KOPT-K1 (cell line): ENCODE data around the gene EHMT1.
"Not testable (repeated sequence)": the region's sequence is repeated elsewhere in the genome, so short reads cannot be mapped to it uniquely, and the experiment has no call there.

ENCODE experiments used
- H3K27ac ChIP-seq: fragments of 200-600 bp; sonication (generic); 2 replicates; pipeline ENCODE4 v1.5.1; 2016; ENCODE audit warnings: antibody characterized with exemption, mild to moderate bottlenecking, low read depth, low read length; ENCODE audit not compliant: poor library complexity, severe bottlenecking
- H3K36me3 ChIP-seq: fragments of 200-600 bp; sonication (generic); 2 replicates; pipeline ENCODE4 v1.5.1; 2017; ENCODE audit warnings: antibody characterized with exemption, mild to moderate bottlenecking, low read length, moderate library complexity; ENCODE audit not compliant: insufficient read depth
- H3K9me3 ChIP-seq: fragments of 200-600 bp; sonication (generic); 2 replicates; pipeline ENCODE4 v1.5.1; 2017; ENCODE audit warnings: antibody characterized with exemption, low read length, mild to moderate bottlenecking; ENCODE audit not compliant: insufficient read depth, poor library complexity, severe bottlenecking

Gene EHMT1

DNA sequence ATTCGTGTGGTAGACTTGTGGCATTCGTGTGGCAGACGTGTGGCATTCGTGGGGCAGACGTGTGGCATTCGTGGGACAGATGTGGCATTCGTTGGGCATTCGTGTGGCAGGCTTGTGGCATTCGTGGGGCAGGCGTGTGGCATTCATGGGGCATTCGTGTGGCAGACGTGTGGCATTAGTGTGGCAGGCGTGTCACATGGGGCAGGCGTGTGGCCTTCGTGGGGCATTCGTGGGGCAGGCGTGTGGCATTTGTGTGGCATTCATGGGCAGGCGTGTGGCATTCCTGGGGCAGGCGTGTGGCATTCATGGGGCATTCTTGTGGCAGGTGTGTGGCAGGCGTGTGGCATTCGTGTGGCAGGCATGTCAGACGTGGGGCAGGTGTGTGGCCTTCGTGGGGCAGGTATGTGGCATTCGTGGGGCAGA, 106.0 kb downstream of the EHMT1 start:
- peaks cover 77% of the 10 kb centered on the region for H3K36me3 ChIP-seq
- peaks cover 21% of the 10 kb centered on the region for H3K9me3 ChIP-seq
- no peak overlapping the region for H3K27ac ChIP-seq

DNA sequence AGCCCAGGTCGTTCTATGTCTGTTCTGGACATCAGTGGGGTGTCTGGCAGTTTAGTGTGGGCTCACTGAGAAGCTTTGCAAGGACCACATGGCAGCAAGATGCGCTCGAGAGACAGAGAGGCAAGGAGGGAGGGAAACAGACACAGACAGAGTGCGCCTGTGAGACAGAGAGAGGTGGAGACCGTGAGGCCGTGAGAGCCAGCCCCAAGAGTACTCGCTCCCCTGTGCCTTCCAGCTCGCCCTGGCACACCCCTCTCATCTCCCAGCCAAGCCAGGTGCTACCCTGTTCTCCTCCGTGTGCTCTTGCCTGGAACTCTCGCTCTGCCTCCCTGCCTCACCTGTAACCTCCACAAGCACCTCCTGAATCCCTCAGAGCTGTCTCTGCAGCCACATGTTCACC, 106.8 kb downstream of the EHMT1 start:
- peaks cover 21% of the 10 kb centered on the region for H3K9me3 ChIP-seq
- no peak overlapping the region for H3K27ac ChIP-seq
- H3K36me3 ChIP-seq = peaks cover 78% of the 10 kb centered on the region

DNA sequence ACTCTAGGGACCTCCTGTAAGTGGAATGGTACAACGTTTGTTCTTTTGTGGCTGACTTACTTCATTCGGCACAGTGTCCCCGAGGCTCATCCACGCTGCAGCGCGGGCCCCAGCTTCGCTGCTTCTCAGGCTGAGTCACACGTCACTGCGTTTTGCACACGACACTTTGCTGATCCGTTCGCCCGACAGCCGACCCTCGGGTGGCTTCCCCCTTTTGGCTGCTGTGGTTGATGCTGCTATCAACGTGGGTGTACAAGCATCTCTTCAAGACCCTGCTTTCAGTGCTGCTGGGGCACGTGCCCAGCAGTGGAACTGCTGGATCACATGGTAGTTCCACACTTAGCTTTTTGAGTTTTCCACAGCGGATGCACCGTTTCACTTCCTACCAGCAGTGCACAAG, 107.5 kb downstream of the EHMT1 start:
- Histone ChIP-seq H3K36me3 (peaks cover 78% of the 10 kb centered on the region), H3K9me3 (peaks cover 25% of the 10 kb centered on the region)
- H3K27ac ChIP-seq = not testable (repeated sequence)

DNA sequence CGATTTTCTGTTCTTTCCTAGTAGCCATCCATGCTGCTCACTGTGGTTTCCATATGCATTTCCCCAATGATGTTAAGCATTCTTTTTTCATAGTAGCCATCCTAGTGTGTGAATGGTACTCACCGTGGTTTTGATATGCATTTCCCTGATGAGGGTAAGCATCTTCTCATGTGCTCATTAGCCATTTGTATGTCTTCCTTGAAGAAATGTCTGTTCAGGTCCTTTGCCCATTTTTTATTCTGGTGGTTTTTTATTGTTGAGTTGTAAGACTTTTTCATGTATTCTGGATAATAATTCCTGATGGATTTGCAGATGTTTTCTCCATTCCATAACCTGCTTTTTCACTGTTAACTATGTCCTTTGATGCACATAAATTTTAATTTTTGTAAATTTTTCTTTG, 108.0 kb downstream of the EHMT1 start:
- peaks cover 78% of the 10 kb centered on the region for H3K36me3 ChIP-seq
- H3K27ac ChIP-seq = no peak overlapping the region
- peaks cover 29% of the 10 kb centered on the region for H3K9me3 ChIP-seq

DNA sequence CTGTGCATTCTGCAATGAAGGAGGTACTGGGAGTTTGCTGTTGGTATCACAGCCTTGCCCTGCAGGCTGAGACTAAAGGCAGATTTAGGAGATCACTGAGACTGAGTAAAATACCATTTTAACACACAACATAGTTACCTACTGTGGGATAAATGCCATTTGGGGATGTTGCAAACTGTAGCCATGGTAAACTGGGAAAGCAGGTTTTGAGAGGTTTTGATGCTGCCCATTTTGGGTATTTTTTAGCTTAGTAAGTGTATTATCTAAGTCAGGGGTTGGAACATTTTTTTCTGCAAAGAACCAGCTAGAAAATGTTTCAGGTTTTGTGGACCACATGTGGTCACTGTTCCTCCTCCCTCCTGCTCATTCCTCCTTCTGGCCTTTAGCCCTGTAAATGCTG, 108.9 kb downstream of the EHMT1 start:
- H3K9me3 ChIP-seq = peaks cover 38% of the 10 kb centered on the region
- H3K27ac ChIP-seq = no peak overlapping the region
- peaks cover 88% of the 10 kb centered on the region for H3K36me3 ChIP-seq

DNA sequence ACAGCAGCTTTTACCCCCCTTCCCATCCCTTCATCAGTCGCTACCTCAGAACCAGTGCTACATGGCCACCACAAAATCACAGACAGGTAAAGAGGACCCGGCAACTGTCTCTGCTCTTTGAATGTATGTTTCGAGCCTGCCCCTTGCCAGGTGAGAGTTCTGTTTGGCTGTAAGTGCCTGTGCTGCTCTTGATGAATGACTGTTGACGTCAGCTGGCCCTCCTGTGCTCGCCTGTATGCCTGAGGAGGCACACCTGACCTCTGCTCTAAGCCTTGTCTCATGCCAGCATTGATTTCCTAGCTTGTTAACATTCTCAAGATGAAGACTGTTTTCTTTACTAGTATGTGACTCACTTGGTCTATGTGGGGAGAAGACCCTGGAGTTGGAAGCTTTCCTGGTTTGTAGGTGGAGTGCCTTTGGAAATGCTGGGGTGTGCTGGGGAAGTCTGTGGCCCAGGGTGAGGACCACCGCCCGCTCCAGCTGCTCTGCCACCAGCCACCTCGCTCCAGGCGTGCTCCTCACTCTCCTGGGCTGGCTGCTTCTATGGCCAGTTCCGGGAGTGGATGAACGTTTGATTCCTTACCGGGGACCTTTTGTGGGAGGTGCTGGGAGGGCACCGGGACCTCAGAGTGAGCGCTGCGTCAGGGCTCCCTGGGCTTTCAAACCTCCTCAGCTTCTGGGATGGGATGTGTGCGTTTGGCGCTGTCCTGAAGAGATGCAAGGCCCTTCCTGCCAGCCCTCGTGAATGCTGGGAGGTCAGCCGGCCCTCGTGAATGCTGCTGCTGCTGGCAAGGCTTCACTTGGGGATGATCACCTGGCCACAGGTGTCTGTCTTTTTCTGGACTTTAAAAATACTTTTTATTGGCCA, 109.9 kb downstream of the EHMT1 start:
- Histone ChIP-seq H3K27ac (no peak overlapping the region), H3K9me3 (peaks cover 48% of the 10 kb centered on the region), H3K36me3 (peaks cover 96% of the 10 kb centered on the region)

DNA sequence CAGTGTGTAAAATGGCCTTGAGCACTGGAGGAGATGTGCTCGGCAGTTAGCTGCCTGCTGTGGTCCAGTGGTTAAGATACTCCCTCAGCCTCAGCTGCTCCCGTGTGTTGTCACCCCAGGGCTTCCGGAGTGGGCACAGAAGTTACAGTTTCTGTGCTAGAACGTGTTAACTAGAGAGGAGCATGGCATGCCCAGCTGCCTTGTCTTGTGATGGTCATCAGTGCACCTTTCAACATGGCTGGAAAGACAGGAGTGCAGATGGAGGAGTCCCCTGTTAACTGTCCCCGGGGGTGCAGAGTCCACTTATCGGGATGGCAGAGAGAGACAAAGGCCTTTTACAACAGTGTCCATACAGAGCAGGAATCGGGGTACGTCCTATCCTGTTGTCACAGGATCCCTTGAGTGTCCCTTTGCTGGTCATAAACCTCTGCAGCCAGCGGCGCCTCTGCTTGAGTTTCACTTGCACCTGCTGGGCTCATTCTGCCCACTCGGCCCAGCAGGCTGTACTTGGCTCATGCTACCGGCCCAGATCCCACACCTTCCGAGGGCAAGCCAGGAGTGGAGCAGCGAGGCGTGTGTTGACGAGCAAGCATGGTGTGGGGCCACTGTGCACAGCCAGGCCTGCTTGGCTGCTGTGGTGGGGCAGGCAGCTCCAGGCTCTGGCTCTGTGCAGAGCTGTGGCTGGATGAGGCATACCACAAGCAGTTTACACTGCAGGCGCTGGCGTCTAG, 112.6 kb downstream of the EHMT1 start:
- H3K36me3 ChIP-seq = peaks cover 89% of the 10 kb centered on the region
- H3K27ac ChIP-seq = no peak overlapping the region
- peaks cover 39% of the 10 kb centered on the region for H3K9me3 ChIP-seq

DNA sequence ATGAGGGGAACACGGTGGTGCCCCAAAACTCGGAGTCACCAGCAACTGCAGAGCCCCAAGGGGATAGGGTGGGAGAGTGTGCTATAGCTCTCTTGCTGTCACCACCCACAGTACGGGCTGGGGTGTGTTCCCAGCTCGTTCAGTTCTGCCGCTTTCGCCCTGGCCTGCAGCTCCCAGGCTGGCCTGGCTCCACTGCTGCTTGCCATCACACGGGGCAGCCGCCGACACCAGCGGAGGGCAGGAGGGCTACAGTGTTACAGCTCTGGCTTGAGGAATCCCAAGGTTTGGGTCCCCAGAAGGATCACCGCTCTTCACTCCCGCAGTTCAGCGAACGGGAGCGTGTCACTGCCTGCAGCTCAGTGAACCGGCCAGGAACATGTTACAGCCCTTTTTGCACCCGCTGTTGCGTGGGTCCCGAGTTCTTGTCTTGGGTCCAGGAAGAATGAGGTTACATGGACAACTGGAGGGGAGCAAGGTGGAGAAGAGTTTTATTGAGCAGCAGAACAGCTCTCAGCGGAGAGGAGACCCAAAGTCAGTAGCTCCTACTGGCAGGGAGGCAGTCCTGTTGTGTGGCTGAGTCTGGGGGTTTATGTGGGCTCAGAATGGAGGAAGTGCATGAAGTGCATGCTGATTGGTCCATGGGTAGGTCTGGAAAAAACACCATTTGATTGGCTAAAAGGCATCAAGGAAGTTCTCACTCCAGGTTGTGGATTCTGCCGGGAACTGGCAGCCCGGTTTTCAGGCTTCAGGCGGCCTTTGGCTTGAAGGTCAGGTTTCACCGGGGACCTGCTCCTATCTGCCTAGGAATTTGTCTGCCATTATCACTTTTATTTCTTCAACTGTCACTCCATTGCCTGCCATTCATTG, 113.4 kb downstream of the EHMT1 start:
- Histone ChIP-seq H3K9me3 (peaks cover 39% of the 10 kb centered on the region), H3K27ac (no peak overlapping the region), H3K36me3 (peaks cover 83% of the 10 kb centered on the region)

DNA sequence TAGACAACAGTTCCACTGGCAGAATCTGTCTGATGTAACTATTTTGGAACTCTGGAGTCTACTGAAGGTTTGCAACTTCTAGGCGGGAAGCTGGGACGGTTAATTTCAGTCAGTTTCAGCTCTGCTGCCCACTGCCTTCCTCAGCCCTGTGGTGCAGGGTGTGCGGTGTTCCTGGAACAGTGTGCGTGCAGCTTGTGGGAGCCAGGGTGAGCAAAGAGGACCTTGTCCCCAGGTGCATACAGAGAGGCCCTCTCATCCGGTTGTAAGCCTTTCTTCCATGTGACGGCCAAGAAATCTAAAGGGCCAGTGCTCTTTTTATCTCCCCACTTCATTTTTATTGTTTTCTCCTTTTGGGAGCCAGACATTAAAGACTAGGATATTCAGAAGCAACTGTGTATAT, 114.6 kb downstream of the EHMT1 start:
- H3K27ac ChIP-seq = no peak overlapping the region
- peaks cover 39% of the 10 kb centered on the region for H3K9me3 ChIP-seq
- H3K36me3 ChIP-seq = peaks cover 75% of the 10 kb centered on the region

DNA sequence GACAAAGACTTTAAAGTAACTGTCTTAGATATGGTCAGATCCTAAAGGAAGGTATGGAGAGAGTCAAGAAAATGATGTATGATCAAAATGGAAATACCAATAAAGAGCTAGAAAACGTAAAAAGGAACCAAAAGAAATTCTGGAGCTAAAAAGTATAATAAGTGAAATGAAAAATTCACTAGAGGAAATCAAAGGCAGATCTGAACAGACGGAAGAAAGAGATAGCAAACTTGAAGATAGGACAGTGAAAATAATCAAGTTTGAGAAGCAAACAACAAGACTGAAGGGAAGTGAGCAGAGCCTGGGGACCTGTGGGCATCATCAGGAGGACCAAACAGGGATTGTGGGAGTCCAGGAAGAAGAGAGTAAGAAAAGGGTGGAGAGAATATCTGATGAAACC, 115.4 kb downstream of the EHMT1 start:
- Histone ChIP-seq H3K27ac (no peak overlapping the region), H3K9me3 (peaks cover 39% of the 10 kb centered on the region), H3K36me3 (peaks cover 68% of the 10 kb centered on the region)

DNA sequence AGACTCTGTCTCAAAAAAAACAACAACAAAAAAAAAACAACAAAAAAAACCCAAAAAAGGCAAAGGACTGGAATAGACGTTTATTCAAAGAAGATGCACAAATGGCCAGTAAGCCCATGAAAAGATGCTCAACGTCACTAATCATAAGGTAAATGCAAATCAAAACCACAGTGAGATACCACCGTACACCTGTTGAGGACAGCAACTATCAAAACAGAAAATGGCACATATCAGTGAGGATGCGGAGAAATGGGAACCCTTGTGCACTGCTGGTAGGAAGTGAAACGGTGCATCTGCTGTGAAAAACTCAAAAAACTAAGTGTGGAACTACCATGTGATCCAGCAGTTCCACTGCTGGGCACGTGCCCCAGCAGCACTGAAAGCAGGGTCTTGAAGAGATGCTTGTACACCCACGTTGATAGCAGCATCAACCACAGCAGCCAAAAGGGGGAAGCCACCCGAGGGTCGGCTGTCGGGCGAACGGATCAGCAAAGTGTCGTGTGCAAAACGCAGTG, 119.4 kb downstream of the EHMT1 start:
- Histone ChIP-seq H3K9me3 (peaks cover 16% of the 10 kb centered on the region), H3K36me3 (peaks cover 52% of the 10 kb centered on the region)
- H3K27ac ChIP-seq = not testable (repeated sequence)

DNA sequence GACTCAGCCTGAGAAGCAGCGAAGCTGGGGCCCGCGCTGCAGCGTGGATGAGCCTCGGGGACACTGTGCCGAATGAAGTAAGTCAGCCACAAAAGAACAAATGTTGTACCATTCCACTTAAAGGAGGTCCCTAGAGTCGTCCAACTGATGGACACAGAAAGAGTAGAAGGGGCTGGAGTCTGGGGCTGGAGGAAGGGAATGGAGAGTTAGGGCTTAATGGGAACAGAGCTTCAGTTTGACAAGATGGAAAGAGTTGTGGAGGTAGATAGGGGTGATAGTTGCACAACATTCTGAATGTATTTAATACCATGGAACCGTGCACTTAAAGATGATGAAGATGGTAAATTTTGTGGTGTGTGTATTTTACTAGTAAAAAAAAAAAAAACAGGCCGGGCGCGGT, 119.9 kb downstream of the EHMT1 start:
- no peak overlapping the region for H3K27ac ChIP-seq
- H3K36me3 ChIP-seq = peaks cover 52% of the 10 kb centered on the region
- peaks cover 12% of the 10 kb centered on the region for H3K9me3 ChIP-seq

DNA sequence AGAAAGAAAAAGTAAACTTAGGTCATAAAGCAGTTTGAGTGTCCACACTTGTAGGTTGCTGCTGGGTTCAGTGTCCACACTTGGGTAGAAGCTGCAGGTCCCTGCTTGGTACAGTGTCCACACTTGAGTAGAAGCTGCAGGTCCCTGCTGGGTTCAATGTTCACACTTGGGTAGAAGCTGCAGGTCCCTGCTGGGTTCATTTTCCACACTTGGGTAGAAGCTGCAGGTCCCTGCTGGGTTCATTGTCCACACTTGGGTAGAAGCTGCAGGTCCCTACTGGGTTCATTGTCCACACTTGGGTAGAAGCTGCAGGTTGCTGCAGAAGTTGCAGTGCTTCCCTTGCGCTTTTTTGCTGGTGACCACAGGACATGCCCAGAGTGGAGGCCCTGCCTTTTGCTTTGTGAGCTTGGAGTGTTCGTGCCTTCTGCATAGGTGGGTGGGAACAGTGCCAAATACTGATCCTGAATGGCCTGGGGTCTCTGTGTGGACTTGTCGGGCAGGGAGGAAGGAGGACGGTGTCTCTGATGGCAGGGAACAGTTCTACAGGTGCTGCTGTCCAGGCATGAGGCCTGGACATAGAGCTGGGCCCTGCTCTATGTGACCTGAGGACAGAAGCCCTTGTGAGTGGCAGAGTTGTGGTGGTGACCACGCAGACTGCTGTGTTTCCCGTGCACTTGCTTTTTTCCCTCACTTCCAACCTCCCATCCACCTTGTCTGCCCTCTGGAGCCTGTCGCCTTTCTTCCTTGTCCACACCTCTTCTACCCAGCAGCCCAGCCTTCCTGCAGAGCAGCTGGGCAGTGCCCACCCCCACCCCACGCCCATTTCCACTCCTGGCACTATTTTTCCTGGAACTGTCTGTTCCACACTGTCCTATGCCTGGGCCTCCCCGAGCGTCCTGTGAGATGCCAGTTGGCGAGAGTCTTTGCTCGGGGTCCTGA, 120.8 kb downstream of the EHMT1 start:
- Histone ChIP-seq H3K27ac (no peak overlapping the region), H3K36me3 (peaks cover 52% of the 10 kb centered on the region), H3K9me3 (peaks cover 2% of the 10 kb centered on the region)

DNA sequence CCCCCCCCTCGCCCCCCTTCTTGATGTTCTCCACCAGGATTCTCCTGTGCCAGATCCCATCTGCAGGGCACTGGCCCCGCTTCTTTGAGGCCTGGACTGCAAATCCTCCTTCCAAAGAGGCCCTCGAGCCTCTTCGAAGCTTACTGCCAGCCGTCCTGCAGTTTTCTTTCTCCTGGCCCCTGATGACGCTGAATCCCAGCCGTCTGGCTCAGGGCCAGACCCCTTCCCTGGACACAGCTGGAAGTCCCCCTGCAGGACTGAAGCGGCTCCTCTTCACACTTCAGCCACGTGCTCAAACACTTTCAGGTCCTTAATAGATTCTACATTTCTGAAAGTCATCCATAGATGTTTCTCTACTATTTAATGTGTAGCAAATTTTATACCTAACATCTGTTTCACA, 121.5 kb downstream of the EHMT1 start:
- Histone ChIP-seq H3K27ac (no peak overlapping the region), H3K36me3 (peaks cover 54% of the 10 kb centered on the region), H3K9me3 (no peaks in the 10 kb centered on the region)
